WI38 (cell line): ENCODE data around the gene KLF11.

Experiments
- H3K4me3 ChIP-seq: 2 replicates; pipeline ENCODE4 v1.5.1; 2011; ENCODE audit warnings: low read depth, mild to moderate bottlenecking, control low read depth, low read length
- TF ChIP-seq, protein P1 (sequence below): IDR thresholded peaks from 2 replicates; pipeline ENCODE4 v1.5.1; 2012; ENCODE audit warnings: low read depth, mild to moderate bottlenecking, control low read depth, low read length

KLF11 gene

DNA sequence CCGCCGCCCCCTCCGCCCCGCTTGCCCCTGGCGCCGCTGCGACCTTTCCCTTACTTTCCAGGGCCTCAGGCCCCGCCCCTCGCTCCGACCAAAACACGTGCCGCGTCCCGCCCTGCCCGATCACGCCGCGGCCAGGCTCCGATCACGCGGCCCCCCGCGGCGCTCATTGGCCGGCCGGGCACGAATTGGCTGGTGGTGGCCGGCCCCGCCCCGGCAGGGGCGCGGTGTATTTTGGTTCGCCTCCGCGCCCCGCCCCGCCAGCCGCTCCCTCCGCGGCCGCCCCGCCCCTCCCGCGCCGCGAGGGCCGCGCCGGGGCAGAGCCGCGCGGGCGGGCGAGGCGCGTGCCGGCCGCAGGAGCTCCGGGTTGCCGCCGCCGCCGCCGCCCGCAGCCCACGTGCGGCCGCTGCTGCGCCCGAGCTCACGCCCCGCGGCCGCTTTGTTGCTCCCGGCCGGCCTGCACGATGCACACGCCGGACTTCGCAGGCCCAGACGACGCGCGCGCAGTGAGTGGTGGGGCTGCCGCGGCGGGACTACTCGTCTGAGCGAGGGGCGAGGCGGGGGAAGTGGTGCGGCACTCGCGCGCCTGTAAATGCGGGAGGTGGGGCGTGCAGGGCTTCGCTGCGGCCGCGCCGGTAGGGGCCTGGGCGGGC lies at the start of gene KLF11:
Gene KLF11 (plus strand): TSS at position 295 of the 650 bp plus-strand sequence. CDS start 167 bp downstream, at position 462.
- H3K4me3 ChIP-seq: peak within 1 kb of the TSS; percentile 61
- TF ChIP-seq, protein P1, sequence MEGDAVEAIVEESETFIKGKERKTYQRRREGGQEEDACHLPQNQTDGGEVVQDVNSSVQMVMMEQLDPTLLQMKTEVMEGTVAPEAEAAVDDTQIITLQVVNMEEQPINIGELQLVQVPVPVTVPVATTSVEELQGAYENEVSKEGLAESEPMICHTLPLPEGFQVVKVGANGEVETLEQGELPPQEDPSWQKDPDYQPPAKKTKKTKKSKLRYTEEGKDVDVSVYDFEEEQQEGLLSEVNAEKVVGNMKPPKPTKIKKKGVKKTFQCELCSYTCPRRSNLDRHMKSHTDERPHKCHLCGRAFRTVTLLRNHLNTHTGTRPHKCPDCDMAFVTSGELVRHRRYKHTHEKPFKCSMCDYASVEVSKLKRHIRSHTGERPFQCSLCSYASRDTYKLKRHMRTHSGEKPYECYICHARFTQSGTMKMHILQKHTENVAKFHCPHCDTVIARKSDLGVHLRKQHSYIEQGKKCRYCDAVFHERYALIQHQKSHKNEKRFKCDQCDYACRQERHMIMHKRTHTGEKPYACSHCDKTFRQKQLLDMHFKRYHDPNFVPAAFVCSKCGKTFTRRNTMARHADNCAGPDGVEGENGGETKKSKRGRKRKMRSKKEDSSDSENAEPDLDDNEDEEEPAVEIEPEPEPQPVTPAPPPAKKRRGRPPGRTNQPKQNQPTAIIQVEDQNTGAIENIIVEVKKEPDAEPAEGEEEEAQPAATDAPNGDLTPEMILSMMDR: no peak

DNA sequence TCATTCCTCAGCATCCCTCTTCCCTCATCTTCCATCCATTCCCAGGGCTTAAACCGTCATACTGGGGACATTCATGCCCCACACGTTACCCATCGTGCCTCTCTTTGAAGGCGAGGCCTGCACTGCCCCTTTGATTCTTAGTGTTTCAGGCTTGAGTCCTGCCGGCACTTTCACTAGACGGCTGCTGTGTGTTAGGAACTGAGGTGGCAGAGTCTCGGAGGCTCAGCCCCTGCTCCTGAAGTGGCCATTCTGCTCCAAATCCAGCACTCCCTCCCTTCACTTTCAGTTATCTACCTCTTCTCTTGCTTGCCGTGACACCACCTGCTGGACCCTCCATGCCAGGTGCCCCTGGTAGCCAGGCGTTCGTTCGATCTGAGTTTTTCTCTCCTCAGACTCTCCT lies 48.9 kb upstream of the KLF11 start:
- TF ChIP-seq, protein P1: no peak
- H3K4me3 ChIP-seq: no peak overlapping the region

DNA sequence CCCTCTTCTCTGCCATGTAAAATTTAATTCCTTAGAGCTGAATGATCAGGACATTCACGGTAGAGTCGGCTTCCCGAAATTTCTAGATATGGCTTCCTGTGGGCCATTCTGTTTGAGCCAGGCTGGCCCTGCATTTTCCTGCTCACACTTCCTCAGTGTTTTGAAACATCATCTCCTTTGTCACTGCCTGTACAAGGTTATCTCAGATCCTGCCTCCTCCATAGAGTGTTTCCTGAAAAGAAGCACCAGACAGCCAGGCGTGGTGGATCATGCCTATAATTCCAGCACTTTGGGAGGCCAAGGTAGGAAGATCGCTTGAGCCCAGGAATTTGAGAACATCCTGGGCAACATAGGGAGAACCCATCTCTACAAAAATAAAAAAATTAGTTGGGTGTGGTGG lies 48.3 kb upstream of the KLF11 start:
- no peak overlapping the region for H3K4me3 ChIP-seq
- TF ChIP-seq, protein P1: no peak

DNA sequence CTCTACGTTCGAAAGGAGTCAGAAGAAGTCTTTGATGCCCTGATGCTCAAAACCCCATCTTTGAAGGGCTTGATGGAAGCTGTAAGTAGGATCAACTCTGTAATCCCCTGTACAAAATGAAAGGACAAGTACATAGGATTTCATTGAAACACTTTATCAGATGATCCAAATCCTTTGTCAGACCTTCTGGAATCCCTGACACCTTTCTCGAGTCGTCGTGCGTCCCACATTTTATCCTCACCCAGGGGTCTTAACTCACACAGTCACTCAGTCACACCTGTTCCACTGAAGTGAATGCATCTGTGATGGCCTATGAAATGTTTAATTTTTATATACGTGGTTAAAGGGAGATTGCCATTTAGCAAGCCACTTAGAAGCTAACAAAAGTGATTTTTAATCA lies 47.0 kb upstream of the KLF11 start:
- H3K4me3 ChIP-seq: no peak overlapping the region
- TF ChIP-seq, protein P1: no peak

DNA sequence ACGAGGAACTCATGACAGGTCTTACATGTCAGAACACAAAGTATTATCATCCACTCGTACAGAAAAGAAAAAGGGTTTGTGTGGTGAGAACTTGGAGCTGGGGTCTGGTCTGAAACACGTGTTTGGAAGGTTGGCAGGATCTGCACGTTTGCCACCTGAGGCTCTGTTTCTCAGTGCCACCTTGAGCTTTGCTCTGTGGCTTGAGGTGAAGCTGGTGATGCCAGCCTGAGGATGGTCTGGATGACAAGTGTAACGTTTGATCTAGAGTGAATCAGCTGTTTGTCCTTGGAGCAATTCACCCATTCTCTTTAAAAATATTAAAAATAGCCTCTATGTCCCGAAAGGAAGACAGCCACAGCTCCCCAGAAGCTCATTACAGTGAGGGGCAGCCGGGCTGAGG lies 45.4 kb upstream of the KLF11 start:
- H3K4me3 ChIP-seq: no peak overlapping the region
- TF ChIP-seq, protein P1: no peak

DNA sequence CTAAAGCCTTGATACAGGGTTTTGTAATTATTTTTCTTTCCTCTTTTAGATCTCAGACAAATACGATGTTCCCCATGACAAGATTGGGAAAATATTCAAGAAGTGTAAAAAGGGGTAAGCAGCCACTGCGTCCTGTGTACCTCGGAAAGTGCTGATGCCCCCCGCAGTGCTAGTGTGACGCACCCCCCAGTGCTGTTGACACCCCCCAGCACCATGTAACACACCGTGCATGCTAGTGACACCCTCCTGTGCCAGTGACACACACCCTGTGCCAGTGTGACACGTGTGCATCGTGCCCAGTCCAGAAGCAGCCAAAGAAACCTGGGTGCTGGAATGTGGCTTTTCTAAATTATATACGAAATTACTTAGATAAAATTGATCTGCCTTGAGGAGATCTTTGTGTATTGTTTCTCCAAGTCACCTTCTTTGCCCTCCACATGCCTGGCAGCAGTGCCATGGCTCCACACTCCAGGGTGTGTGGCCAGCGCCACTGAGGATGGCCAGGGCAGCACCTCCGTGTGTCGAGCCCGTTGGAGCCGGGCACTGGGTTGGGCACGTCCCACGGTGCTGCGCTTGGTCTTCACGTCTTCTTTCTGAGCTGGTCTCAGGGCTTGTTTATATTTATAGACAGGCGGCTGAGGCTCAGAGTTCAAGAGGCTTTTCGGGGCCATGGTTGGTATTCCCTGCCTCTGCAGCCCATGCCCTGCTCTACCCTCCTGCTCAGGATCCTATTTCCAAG lies 44.3 kb upstream of the KLF11 start:
- H3K4me3 ChIP-seq: no peak overlapping the region
- TF ChIP-seq, protein P1: no peak

DNA sequence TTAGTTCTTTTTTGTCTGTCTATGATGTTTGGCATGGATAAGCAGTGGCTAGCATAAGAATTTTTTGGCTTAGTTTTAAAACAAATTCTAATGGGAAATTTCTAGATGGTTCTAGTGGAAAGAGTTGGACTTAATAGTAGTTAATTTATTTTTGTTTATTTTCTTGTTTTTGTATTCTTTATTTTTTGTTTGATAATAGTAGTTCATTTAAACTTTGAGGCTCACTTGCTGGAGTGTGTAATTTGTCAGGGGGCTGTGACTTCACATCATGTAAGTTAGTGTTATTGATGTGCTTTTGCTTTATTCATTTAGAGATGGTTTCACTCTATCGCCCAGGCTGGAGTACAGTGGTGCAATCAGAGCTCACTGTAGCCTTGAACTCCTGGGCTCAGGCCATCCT lies 43.7 kb upstream of the KLF11 start:
- TF ChIP-seq, protein P1: no peak

More for the DNA sequence above, 43.7 kb upstream of the KLF11 start:
- no peak overlapping the region for H3K4me3 ChIP-seq
